Measurements from ENCODE around the gene PSMD2.

PSMD2 gene

GRCh38 chr3:184282941-184283340 is 16.1 kb upstream of the PSMD2 start:
- no peaks in the 10 kb centered on the region for H3K4me1 ChIP-seq (ENCODE audit: control insufficient read depth in 2 of 2, insufficient read depth in 2 of 2, low read length in 2 of 2)
- no peak overlapping the region for H3K4me3 ChIP-seq (ENCODE audit: low read length in 2 of 2)
- H3K27me3 ChIP-seq (ENCODE audit: control insufficient read depth in 2 of 2, insufficient read depth in 2 of 2, low read length in 2 of 2) = peaks cover 1 to 8% of the 10 kb centered on the region in 2 donors
- no peaks in the 10 kb centered on the region for H3K9me3 ChIP-seq (ENCODE audit: control insufficient read depth in 2 of 2, low read length in 2 of 2)
- H3K36me3 ChIP-seq (ENCODE audit: control insufficient read depth in 2 of 2, insufficient read depth in 2 of 2, low read length in 2 of 2) = no peaks in the 10 kb centered on the region
- no peak overlapping the region for H3K27ac ChIP-seq (ENCODE audit: low read depth in 2 of 2, low read length in 2 of 2)
- no peak overlapping the region for H3K9ac ChIP-seq (ENCODE audit: low read depth in 1 of 2, low read length in 2 of 2)

GRCh38 chr3:184283681-184284080 is 15.4 kb upstream of the PSMD2 start:
- Histone ChIP-seq H3K4me1 (ENCODE audit: control insufficient read depth in 2 of 2, insufficient read depth in 2 of 2, low read length in 2 of 2) (no peaks in the 10 kb centered on the region), H3K27ac (ENCODE audit: low read depth in 2 of 2, low read length in 2 of 2) (no peak overlapping the region), H3K36me3 (ENCODE audit: control insufficient read depth in 2 of 2, insufficient read depth in 2 of 2, low read length in 2 of 2) (no peaks in the 10 kb centered on the region), H3K4me3 (ENCODE audit: low read length in 2 of 2) (no peak overlapping the region), H3K27me3 (ENCODE audit: control insufficient read depth in 2 of 2, insufficient read depth in 2 of 2, low read length in 2 of 2) (peaks cover 0 to 8% of the 10 kb centered on the region in 2 donors), H3K9me3 (ENCODE audit: control insufficient read depth in 2 of 2, low read length in 2 of 2) (no peaks in the 10 kb centered on the region), H3K9ac (ENCODE audit: low read depth in 1 of 2, low read length in 2 of 2) (no peak overlapping the region)

- Histone ChIP-seq H3K36me3 (ENCODE audit: control insufficient read depth in 2 of 2, insufficient read depth in 2 of 2, low read length in 2 of 2) (no peaks in the 10 kb centered on the region), H3K9me3 (ENCODE audit: control insufficient read depth in 2 of 2, low read length in 2 of 2) (no peaks in the 10 kb centered on the region), H3K27ac (ENCODE audit: low read depth in 2 of 2, low read length in 2 of 2) (no peak overlapping the region), H3K27me3 (ENCODE audit: control insufficient read depth in 2 of 2, insufficient read depth in 2 of 2, low read length in 2 of 2) (peaks cover 0 to 8% of the 10 kb centered on the region in 2 donors), H3K9ac (ENCODE audit: low read depth in 1 of 2, low read length in 2 of 2) (no peak overlapping the region), H3K4me3 (ENCODE audit: low read length in 2 of 2) (no peak overlapping the region), H3K4me1 (ENCODE audit: control insufficient read depth in 2 of 2, insufficient read depth in 2 of 2, low read length in 2 of 2) (no peaks in the 10 kb centered on the region)
Observed at GRCh38 chr3:184284696-184285095, 14.3 kb upstream of the PSMD2 start.

- Histone ChIP-seq H3K36me3 (ENCODE audit: control insufficient read depth in 2 of 2, insufficient read depth in 2 of 2, low read length in 2 of 2) (no peaks in the 10 kb centered on the region), H3K9me3 (ENCODE audit: control insufficient read depth in 2 of 2, low read length in 2 of 2) (no peaks in the 10 kb centered on the region), H3K27ac (ENCODE audit: low read depth in 2 of 2, low read length in 2 of 2) (no peak overlapping the region), H3K9ac (ENCODE audit: low read depth in 1 of 2, low read length in 2 of 2) (no peak overlapping the region), H3K4me3 (ENCODE audit: low read length in 2 of 2) (no peak overlapping the region), H3K4me1 (ENCODE audit: control insufficient read depth in 2 of 2, insufficient read depth in 2 of 2, low read length in 2 of 2) (no peaks in the 10 kb centered on the region), H3K27me3 (ENCODE audit: control insufficient read depth in 2 of 2, insufficient read depth in 2 of 2, low read length in 2 of 2) (peaks cover 0 to 6% of the 10 kb centered on the region in 2 donors)
Observed at GRCh38 chr3:184289426-184289938, 9.6 kb upstream of the PSMD2 start.

- H3K36me3 ChIP-seq (ENCODE audit: control insufficient read depth in 2 of 2, insufficient read depth in 2 of 2, low read length in 2 of 2) = no peaks in the 10 kb centered on the region
- peaks cover 0 to 6% of the 10 kb centered on the region in 2 donors for H3K27me3 ChIP-seq (ENCODE audit: control insufficient read depth in 2 of 2, insufficient read depth in 2 of 2, low read length in 2 of 2)
- H3K4me1 ChIP-seq (ENCODE audit: control insufficient read depth in 2 of 2, insufficient read depth in 2 of 2, low read length in 2 of 2) = no peaks in the 10 kb centered on the region
- no peaks in the 10 kb centered on the region for H3K9me3 ChIP-seq (ENCODE audit: control insufficient read depth in 2 of 2, low read length in 2 of 2)
- H3K4me3 ChIP-seq (ENCODE audit: low read length in 2 of 2) = no peak overlapping the region
- no peak overlapping the region for H3K9ac ChIP-seq (ENCODE audit: low read depth in 1 of 2, low read length in 2 of 2)
- no peak overlapping the region for H3K27ac ChIP-seq (ENCODE audit: low read depth in 2 of 2, low read length in 2 of 2)
Observed at GRCh38 chr3:184290331-184290730, 8.7 kb upstream of the PSMD2 start.

GRCh38 chr3:184291044-184291737 is 7.8 kb upstream of the PSMD2 start:
- Histone ChIP-seq H3K9me3 (ENCODE audit: control insufficient read depth in 2 of 2, low read length in 2 of 2) (no peaks in the 10 kb centered on the region), H3K9ac (ENCODE audit: low read depth in 1 of 2, low read length in 2 of 2) (no peak overlapping the region), H3K36me3 (ENCODE audit: control insufficient read depth in 2 of 2, insufficient read depth in 2 of 2, low read length in 2 of 2) (no peaks in the 10 kb centered on the region), H3K27ac (ENCODE audit: low read depth in 2 of 2, low read length in 2 of 2) (no peak overlapping the region), H3K4me3 (ENCODE audit: low read length in 2 of 2) (no peak overlapping the region), H3K4me1 (ENCODE audit: control insufficient read depth in 2 of 2, insufficient read depth in 2 of 2, low read length in 2 of 2) (no peaks in the 10 kb centered on the region), H3K27me3 (ENCODE audit: control insufficient read depth in 2 of 2, insufficient read depth in 2 of 2, low read length in 2 of 2) (peaks cover 0 to 4% of the 10 kb centered on the region in 2 donors)

GRCh38 chr3:184291738-184292445 is 7.1 kb upstream of the PSMD2 start:
- H3K9me3 ChIP-seq (ENCODE audit: control insufficient read depth in 2 of 2, low read length in 2 of 2) = no peaks in the 10 kb centered on the region
- H3K27ac ChIP-seq (ENCODE audit: low read depth in 2 of 2, low read length in 2 of 2) = no peak overlapping the region
- H3K9ac ChIP-seq (ENCODE audit: low read depth in 1 of 2, low read length in 2 of 2) = no peak overlapping the region
- H3K27me3 ChIP-seq (ENCODE audit: control insufficient read depth in 2 of 2, insufficient read depth in 2 of 2, low read length in 2 of 2) = peaks cover 0 to 2% of the 10 kb centered on the region in 2 donors
- H3K4me3 ChIP-seq (ENCODE audit: low read length in 2 of 2) = no peak overlapping the region
- H3K4me1 ChIP-seq (ENCODE audit: control insufficient read depth in 2 of 2, insufficient read depth in 2 of 2, low read length in 2 of 2) = no peaks in the 10 kb centered on the region
- H3K36me3 ChIP-seq (ENCODE audit: control insufficient read depth in 2 of 2, insufficient read depth in 2 of 2, low read length in 2 of 2) = no peaks in the 10 kb centered on the region

- Histone ChIP-seq H3K9ac (ENCODE audit: low read depth in 1 of 2, low read length in 2 of 2) (no peak overlapping the region), H3K9me3 (ENCODE audit: control insufficient read depth in 2 of 2, low read length in 2 of 2) (no peaks in the 10 kb centered on the region), H3K36me3 (ENCODE audit: control insufficient read depth in 2 of 2, insufficient read depth in 2 of 2, low read length in 2 of 2) (peaks cover 0 to 7% of the 10 kb centered on the region in 2 donors), H3K4me1 (ENCODE audit: control insufficient read depth in 2 of 2, insufficient read depth in 2 of 2, low read length in 2 of 2) (peaks cover 7 to 12% of the 10 kb centered on the region in 2 donors), H3K27ac (ENCODE audit: low read depth in 2 of 2, low read length in 2 of 2) (no peak overlapping the region), H3K4me3 (ENCODE audit: low read length in 2 of 2) (no peak overlapping the region), H3K27me3 (ENCODE audit: control insufficient read depth in 2 of 2, insufficient read depth in 2 of 2, low read length in 2 of 2) (no peaks in the 10 kb centered on the region)
Observed at GRCh38 chr3:184295771-184296170, 3.3 kb upstream of the PSMD2 start.

- no peak overlapping the region for H3K4me3 ChIP-seq (ENCODE audit: low read length in 2 of 2)
- H3K4me1 ChIP-seq (ENCODE audit: control insufficient read depth in 2 of 2, insufficient read depth in 2 of 2, low read length in 2 of 2) = peaks cover 7 to 12% of the 10 kb centered on the region in 2 donors
- no peak overlapping the region for H3K27ac ChIP-seq (ENCODE audit: low read depth in 2 of 2, low read length in 2 of 2)
- H3K36me3 ChIP-seq (ENCODE audit: control insufficient read depth in 2 of 2, insufficient read depth in 2 of 2, low read length in 2 of 2) = peaks cover 5 to 11% of the 10 kb centered on the region in 2 donors
- H3K9me3 ChIP-seq (ENCODE audit: control insufficient read depth in 2 of 2, low read length in 2 of 2) = no peaks in the 10 kb centered on the region
- H3K27me3 ChIP-seq (ENCODE audit: control insufficient read depth in 2 of 2, insufficient read depth in 2 of 2, low read length in 2 of 2) = no peaks in the 10 kb centered on the region
- no peak overlapping the region for H3K9ac ChIP-seq (ENCODE audit: low read depth in 1 of 2, low read length in 2 of 2)
Observed at GRCh38 chr3:184296616-184297015, 2.4 kb upstream of the PSMD2 start.
